ENCODE measurements around the gene IL12B.
"Not testable (repeated sequence)": the region's sequence is repeated elsewhere in the genome, so short reads cannot be mapped to it uniquely, and the experiment has no call there.

IL12B gene

GRCh38 chr5:159330131-159330800 is at the start of gene IL12B:
TSS of gene IL12B (minus strand) at chr5:159330487. CDS start at chr5:159326782, 3,705 bp downstream.
- H3K9me3 Mint-ChIP-seq: no peaks in the 10 kb centered on the region
- DNase-seq (ENCODE audit: low spot score): no peak
- peaks cover 53% of the 10 kb centered on the region for H3K27me3 Mint-ChIP-seq (ENCODE audit: low read depth)
- H3K4me3 Mint-ChIP-seq: peak within 1 kb of the TSS; percentile 76
- no peaks in the 10 kb centered on the region for H3K36me3 Mint-ChIP-seq (ENCODE audit: low read depth)
- H3K4me1 Mint-ChIP-seq (ENCODE audit: low read depth): peaks cover 34% of the 10 kb centered on the region
- no peak within 1 kb of the TSS for H3K27ac Mint-ChIP-seq

DNA sequence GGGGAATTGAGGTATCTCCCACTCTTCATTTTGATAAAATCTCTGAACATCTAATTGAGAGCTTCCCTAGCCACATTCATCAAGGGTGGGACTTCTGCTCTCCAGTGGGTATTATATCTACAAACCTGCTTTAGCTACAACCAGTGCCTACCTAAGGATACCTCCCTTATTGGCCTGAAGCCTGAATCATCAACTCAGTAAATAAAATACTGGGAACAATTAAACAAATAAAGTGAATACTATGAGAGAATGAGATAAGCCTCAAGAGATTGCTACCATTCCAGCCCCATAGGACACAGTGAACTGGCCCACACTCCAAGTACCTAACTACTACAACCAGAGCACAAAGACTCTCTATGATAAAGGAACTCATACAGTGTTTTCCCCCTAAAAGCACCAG is 47.4 kb upstream of the IL12B start:
- H3K27ac Mint-ChIP-seq: no peak overlapping the region
- H3K4me1 Mint-ChIP-seq (ENCODE audit: low read depth): no peaks in the 10 kb centered on the region
- DNase-seq (ENCODE audit: low spot score): no peak
- no peaks in the 10 kb centered on the region for H3K36me3 Mint-ChIP-seq (ENCODE audit: low read depth)
- no peak overlapping the region for H3K4me3 Mint-ChIP-seq
- H3K9me3 Mint-ChIP-seq: peaks cover 58% of the 10 kb centered on the region
- peaks cover 31% of the 10 kb centered on the region for H3K27me3 Mint-ChIP-seq (ENCODE audit: low read depth)

- H3K4me1 Mint-ChIP-seq (ENCODE audit: low read depth); H3K4me3 Mint-ChIP-seq; H3K27ac Mint-ChIP-seq; DNase-seq (ENCODE audit: low spot score); H3K36me3 Mint-ChIP-seq (ENCODE audit: low read depth); H3K9me3 Mint-ChIP-seq: not testable (repeated sequence)
- peaks cover 37% of the 10 kb centered on the region for H3K27me3 Mint-ChIP-seq (ENCODE audit: low read depth)
These were observed 37.6 kb upstream of the IL12B start for GRCh38 chr5:159367866-159368265.

DNA sequence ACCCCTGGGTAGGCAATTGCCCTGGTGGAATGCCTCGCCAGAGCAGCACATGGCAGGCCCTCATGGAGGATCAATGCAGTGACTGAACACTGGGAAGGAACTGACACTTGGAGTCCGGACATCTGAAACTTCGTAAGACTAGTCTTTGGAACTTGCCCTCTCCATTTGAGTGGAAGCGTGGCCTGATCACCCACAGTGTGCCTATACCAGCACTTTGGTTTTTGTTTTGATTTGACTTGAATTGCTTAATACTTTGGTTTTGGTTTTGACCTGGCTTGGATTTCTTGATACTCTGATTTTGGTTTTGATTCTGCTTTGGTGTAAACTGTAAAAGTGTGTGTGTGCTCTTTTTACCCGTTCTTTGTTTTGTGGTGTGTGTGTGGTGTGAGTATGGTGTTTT is 36.5 kb upstream of the IL12B start:
- H3K27ac Mint-ChIP-seq; H3K36me3 Mint-ChIP-seq (ENCODE audit: low read depth); H3K4me1 Mint-ChIP-seq (ENCODE audit: low read depth); H3K9me3 Mint-ChIP-seq; H3K4me3 Mint-ChIP-seq; DNase-seq (ENCODE audit: low spot score): not testable (repeated sequence)
- H3K27me3 Mint-ChIP-seq (ENCODE audit: low read depth): peaks cover 40% of the 10 kb centered on the region

- H3K4me3 Mint-ChIP-seq: no peak overlapping the region
- no peaks in the 10 kb centered on the region for H3K36me3 Mint-ChIP-seq (ENCODE audit: low read depth)
- peaks cover 36% of the 10 kb centered on the region for H3K27me3 Mint-ChIP-seq (ENCODE audit: low read depth)
These were observed 31.9 kb upstream of the IL12B start for GRCh38 chr5:159362220-159362619.

DNA sequence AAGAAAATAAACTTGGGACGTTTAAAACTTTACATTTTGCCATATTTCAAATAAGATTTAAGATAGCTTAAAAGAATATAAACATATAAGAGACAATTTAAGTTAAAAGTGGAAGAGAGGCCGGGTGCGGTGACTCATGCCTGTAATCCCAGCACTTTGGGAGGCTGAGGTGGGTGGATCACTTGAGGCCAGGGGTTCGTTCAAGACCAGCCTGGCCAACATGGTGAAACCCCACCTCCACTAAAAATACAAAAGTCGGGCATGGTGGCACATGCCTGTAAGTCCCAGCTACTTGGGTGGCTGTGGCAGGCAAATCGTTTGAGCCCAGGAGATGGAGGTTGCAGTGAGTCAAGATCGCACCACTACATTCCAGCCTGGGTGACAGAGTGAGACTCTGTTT is 29.6 kb upstream of the IL12B start:
- not testable (repeated sequence) for H3K27ac Mint-ChIP-seq; DNase-seq (ENCODE audit: low spot score); H3K9me3 Mint-ChIP-seq; H3K4me3 Mint-ChIP-seq; H3K36me3 Mint-ChIP-seq (ENCODE audit: low read depth); H3K4me1 Mint-ChIP-seq (ENCODE audit: low read depth)
- peaks cover 39% of the 10 kb centered on the region for H3K27me3 Mint-ChIP-seq (ENCODE audit: low read depth)

More at GRCh38 chr5:159362220-159362619, 31.9 kb upstream of the IL12B start:
- Mint-ChIP-seq H3K9me3 (peaks cover 8% of the 10 kb centered on the region), H3K27ac (no peak overlapping the region), H3K4me1 (ENCODE audit: low read depth) (peaks cover 12% of the 10 kb centered on the region)
- no peak for DNase-seq (ENCODE audit: low spot score)

GRCh38 chr5:159359408-159359807 is 29.1 kb upstream of the IL12B start:
- Mint-ChIP-seq H3K9me3 (peaks cover 8% of the 10 kb centered on the region), H3K4me3 (no peak overlapping the region), H3K4me1 (ENCODE audit: low read depth) (peaks cover 9% of the 10 kb centered on the region), H3K27me3 (ENCODE audit: low read depth) (peaks cover 36% of the 10 kb centered on the region), H3K36me3 (ENCODE audit: low read depth) (no peaks in the 10 kb centered on the region), H3K27ac (no peak overlapping the region)
- no peak for DNase-seq (ENCODE audit: low spot score)

- no peaks in the 10 kb centered on the region for H3K36me3 Mint-ChIP-seq (ENCODE audit: low read depth)
- DNase-seq (ENCODE audit: low spot score): no peak
- H3K27ac Mint-ChIP-seq: no peak overlapping the region
- peaks cover 3% of the 10 kb centered on the region for H3K4me1 Mint-ChIP-seq (ENCODE audit: low read depth)
- H3K9me3 Mint-ChIP-seq: peaks cover 3% of the 10 kb centered on the region
- H3K27me3 Mint-ChIP-seq (ENCODE audit: low read depth): peaks cover 65% of the 10 kb centered on the region
- no peak overlapping the region for H3K4me3 Mint-ChIP-seq
These were observed 23.5 kb upstream of the IL12B start for GRCh38 chr5:159353661-159354252.

DNA sequence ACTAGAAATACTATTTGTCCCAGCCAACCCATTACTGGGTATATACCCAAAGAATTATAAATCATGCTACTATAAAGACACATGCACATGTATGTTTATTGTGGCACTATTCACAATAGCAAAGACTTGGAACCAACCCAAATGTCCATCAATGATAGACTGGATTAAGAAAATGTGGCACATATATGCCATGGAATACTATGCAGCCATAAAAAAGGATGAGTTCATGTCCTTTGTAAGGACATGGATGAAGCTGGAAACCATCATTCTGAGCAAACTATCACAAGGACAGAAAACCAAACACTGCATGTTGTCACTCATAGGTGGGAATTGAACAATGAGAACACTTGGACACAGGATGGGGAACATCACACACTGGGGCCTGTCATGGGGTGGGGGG is 20.4 kb upstream of the IL12B start:
- not testable (repeated sequence) for H3K4me1 Mint-ChIP-seq (ENCODE audit: low read depth)

GRCh38 chr5:159350216-159350615 is 19.9 kb upstream of the IL12B start:
- H3K9me3 Mint-ChIP-seq; H3K27ac Mint-ChIP-seq; DNase-seq (ENCODE audit: low spot score); H3K36me3 Mint-ChIP-seq (ENCODE audit: low read depth); H3K4me3 Mint-ChIP-seq; H3K4me1 Mint-ChIP-seq (ENCODE audit: low read depth): not testable (repeated sequence)
- H3K27me3 Mint-ChIP-seq (ENCODE audit: low read depth): peaks cover 60% of the 10 kb centered on the region

More for the DNA sequence above, 20.4 kb upstream of the IL12B start:
- not testable (repeated sequence) for H3K4me3 Mint-ChIP-seq; DNase-seq (ENCODE audit: low spot score); H3K27ac Mint-ChIP-seq; H3K9me3 Mint-ChIP-seq; H3K36me3 Mint-ChIP-seq (ENCODE audit: low read depth)
- peaks cover 56% of the 10 kb centered on the region for H3K27me3 Mint-ChIP-seq (ENCODE audit: low read depth)

GRCh38 chr5:159345861-159346260 is 15.6 kb upstream of the IL12B start:
- Mint-ChIP-seq H3K27me3 (ENCODE audit: low read depth) (peaks cover 47% of the 10 kb centered on the region), H3K9me3 (peaks cover 23% of the 10 kb centered on the region), H3K36me3 (ENCODE audit: low read depth) (peaks cover 15% of the 10 kb centered on the region), H3K4me1 (ENCODE audit: low read depth) (peaks cover 33% of the 10 kb centered on the region), H3K27ac (no peak overlapping the region), H3K4me3 (no peak overlapping the region)
- DNase-seq (ENCODE audit: low spot score): no peak

DNA sequence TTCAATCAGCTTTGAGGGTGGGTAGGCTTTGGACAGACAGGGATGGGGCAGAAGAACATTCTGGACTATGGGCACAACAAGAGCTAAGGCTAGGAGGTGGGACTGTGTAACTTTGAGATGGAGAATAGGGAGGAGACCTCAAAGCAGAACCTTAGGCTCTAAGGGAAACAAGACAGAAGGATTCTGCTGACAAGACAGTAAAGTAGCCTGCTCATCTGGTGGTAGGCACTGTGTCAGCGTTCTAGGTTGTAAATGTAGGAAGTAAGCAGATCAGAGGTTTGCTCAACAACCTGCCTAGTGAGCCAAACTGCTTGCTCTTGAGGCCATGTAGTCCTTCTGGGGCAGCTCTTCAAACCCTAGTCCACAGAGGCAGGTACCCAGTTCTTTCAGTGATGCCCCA is 15.0 kb upstream of the IL12B start:
- DNase-seq (ENCODE audit: low spot score): no peak
- Mint-ChIP-seq H3K4me1 (ENCODE audit: low read depth) (peaks cover 38% of the 10 kb centered on the region), H3K36me3 (ENCODE audit: low read depth) (peaks cover 20% of the 10 kb centered on the region), H3K4me3 (no peak overlapping the region), H3K27ac (peak overlapping the region; percentile 14), H3K9me3 (peaks cover 28% of the 10 kb centered on the region), H3K27me3 (ENCODE audit: low read depth) (peaks cover 44% of the 10 kb centered on the region)

DNA sequence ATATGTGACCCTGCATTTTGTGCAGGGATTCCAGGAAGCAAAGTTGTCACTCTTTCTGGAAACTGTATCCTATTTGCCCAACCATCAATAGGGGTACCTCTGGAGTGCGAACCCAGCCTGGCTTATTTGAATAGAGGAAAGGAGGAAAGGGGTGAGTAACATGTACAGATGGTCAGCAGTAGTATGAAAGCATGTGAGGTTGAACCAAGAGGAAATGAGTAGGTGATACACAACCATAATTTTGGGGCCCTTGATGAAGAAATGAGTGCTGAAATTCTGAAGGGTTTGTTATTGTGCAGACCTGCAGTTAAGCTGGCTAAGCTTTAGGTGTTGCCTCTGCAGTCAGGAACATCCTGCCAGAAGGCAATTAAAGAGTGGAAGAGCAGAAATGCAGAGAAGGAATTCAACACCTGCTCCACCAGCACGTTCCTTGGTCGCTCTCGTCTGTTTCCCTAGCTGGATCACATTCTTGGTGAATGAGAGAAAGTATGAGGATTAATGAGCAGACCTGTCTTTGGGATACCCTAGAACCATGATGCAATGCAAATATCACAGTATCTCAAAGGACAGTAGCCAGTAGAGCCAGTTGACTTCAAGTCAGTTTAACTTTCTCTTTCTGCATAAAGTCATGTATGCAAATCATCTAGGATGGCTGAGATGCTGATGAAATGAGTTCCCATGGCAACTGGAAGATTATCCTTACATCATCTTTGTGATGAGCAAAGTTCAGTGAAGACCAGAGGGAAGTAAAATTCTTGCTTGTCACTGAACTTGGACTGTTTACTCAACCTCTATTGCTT is 13.2 kb upstream of the IL12B start:
- H3K27ac Mint-ChIP-seq: peak overlapping the region; percentile 24
- peaks cover 43% of the 10 kb centered on the region for H3K4me1 Mint-ChIP-seq (ENCODE audit: low read depth)
- H3K27me3 Mint-ChIP-seq (ENCODE audit: low read depth): peaks cover 34% of the 10 kb centered on the region

DNA sequence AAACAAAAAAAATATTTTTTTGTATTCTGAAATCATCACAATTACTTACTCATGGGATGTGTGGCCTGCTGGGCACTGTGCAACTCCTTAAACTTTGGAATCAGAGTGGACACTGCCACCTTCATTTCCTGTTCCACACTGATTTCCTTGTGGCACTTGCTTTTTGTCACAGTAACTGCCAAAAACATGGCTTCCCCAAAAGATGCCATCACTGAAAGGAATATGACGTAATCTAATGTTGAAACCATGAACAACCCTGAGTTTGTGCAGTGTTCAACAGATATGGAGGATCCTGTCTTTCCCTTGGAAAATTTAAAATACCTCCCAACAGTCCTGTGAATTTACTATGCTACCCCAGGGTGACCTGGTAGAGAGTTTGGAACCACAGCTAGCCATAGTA is 12.6 kb upstream of the IL12B start:
- Mint-ChIP-seq H3K36me3 (ENCODE audit: low read depth) (peaks cover 26% of the 10 kb centered on the region), H3K4me1 (ENCODE audit: low read depth) (peaks cover 50% of the 10 kb centered on the region), H3K27ac (no peak overlapping the region), H3K9me3 (peaks cover 41% of the 10 kb centered on the region), H3K27me3 (ENCODE audit: low read depth) (peaks cover 31% of the 10 kb centered on the region), H3K4me3 (no peak overlapping the region)
- DNase-seq (ENCODE audit: low spot score): no peak

More for the DNA sequence above, 13.2 kb upstream of the IL12B start:
- Mint-ChIP-seq H3K9me3 (peaks cover 34% of the 10 kb centered on the region), H3K36me3 (ENCODE audit: low read depth) (peaks cover 22% of the 10 kb centered on the region), H3K4me3 (no peak overlapping the region)
- DNase-seq (ENCODE audit: low spot score): no peak

Data from T-helper 2 cell treated with Interferon-gamma antibody and Interleukin-4, amounts not matched to agents 5 μg/mL and 100 μg/mL, for 36 hours (primary cell).